Uterus (tissue), 2 donors: ENCODE measurements around the gene PTGS2.

ENCODE experiments used
- CTCF ChIP-seq, 4 experiments: fragments of 200-600 bp in 2 of 4; fragments of 450-650 bp in 2 of 4; sonication (generic) in 2 of 4; IDR thresholded peaks; one replicate each; pipeline ENCODE4 v1.5.1; 2016 to 2019; ENCODE audit warnings: antibody characterized with exemption in 4 of 4, mild to moderate bottlenecking in 2 of 4, moderate library complexity in 1 of 4
- POLR2A ChIP-seq, 2 donors: fragments of 450-650 bp; IDR thresholded peaks; one replicate each; pipeline ENCODE4 v1.6.1; 2016; ENCODE audit warnings: antibody characterized with exemption in 2 of 2, mild to moderate bottlenecking in 1 of 2, moderate library complexity in 1 of 2

GRCh38 chr1:186654741-186655140 is 25.5 kb downstream of the PTGS2 start:
- TF ChIP-seq CTCF (IDR thresholded peaks at IDR 0.05), result no peak
- no peak for TF ChIP-seq POLR2A (IDR thresholded peaks at IDR 0.05)
